Myocyte (in vitro differentiated cells): ENCODE measurements around the gene NF1. TPM values are rescaled to one million over a fixed set of nuclear protein-coding genes. Genes with fewer than 3 reads are reported as not detected.
A peak's percentile ranks its signal among the peaks of the same experiment; 100 is the strongest.

Experiments
- DNase-seq: peaks from one replicate; pipeline ENCODE4 v3.0.0-alpha.2; 2012; ENCODE audit warnings: low read depth
- microRNA-seq: library from miRNA; unstranded; fragments of <30 nt; microRNA quantifications from one replicate; pipeline ENCODE4, GENCODE V29; 2016
- total RNA-seq: library from RNA; depleted of rRNA; stranded (reverse); fragments of >200 nt; gene quantifications from 2 replicates; pipeline ENCODE4 v1.2.3, GENCODE V29; 2014

Gene NF1
- total RNA-seq, 1 donor from 2014 or later: 31.8 TPM

DNA sequence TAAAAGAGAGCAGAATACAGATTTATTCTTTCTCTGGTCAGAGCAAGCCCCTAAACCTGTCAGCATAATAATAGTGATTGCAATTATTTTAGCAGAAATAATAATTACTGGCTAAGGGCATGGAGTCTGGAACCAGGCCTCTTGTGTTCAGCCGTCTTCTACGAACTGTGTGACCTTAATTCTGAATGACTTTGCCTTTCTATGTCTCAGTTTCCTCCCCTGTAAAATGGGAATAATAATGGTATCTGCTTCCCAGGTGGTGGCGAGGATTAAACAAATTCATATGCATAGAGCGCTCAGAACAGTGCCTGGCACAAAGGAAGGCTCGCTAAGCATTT lies 330.1 kb downstream of the NF1 start:
- no peak for DNase-seq

DNA sequence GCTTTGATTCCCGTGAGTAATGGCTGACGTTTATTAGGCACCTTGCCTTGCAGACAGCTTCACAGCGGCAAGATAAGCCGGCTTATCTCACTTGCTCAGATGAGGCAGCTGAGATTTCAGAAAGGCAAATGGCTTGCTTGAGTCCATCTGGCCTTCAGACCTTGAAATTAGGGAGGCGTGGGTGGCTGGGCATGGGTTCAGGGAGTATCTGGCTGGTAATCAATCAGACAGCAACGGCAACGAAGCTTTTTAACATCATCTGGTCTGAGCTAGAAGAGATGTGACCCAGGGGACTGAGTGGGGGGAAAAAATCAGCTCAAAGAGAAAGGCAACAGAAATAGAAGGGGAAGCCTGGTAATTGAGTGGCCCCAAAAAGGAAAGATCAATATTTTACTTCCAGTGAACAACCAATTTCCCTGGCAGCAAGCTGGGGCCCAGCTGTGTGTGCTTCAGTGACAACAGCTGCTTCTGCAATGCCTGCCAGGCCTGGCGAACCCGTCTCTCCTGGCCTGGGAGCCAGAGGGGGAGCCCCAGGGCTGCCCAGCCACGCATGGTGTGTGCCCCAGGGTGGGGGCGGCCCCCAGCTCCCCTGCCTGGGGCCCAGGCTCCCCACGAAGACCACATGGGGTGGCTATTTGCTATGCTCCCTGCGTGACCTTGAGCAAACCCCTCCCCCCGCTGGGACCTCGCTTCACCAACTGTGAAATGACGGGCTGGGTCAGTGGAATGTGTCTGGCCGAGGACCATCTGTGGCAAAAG lies 330.7 kb downstream of the NF1 start:
- peak; percentile 29 for DNase-seq

Small RNA genes within 50 kb of the gene (microRNA-seq; reads per million reads assigned to microRNA genes)
- not detected for gene MIR4733

Other genes starting within 250 kb of the NF1 start
- gene TEFM, start 188.7 kb upstream of the NF1 start, total RNA-seq: 7.9 and 10.8 TPM in 2 replicates
- 0.51 and 1.4 TPM in 2 replicates for gene ADAP2, start 173.0 kb upstream of the NF1 start, total RNA-seq
- 7.8 and 10.2 TPM in 2 replicates for gene RNF135, start 123.9 kb upstream of the NF1 start, total RNA-seq
- 0.27 and 4.2 TPM in 2 replicates for gene OMG, start 202.3 kb downstream of the NF1 start, total RNA-seq
- gene EVI2B, start 219.1 kb downstream of the NF1 start, total RNA-seq: 1.8 and 2.2 TPM in 2 replicates
- 48.6 and 59.2 TPM in 2 replicates for gene EVI2A, start 226.6 kb downstream of the NF1 start, total RNA-seq